ENCODE results near the gene ELF2. TPM values are rescaled to one million over a fixed set of nuclear protein-coding genes. Genes with fewer than 3 reads are reported as not detected.

Gene ELF2
- polyA plus RNA-seq, 1 donor from 2014 or later, result 105 TPM

DNA sequence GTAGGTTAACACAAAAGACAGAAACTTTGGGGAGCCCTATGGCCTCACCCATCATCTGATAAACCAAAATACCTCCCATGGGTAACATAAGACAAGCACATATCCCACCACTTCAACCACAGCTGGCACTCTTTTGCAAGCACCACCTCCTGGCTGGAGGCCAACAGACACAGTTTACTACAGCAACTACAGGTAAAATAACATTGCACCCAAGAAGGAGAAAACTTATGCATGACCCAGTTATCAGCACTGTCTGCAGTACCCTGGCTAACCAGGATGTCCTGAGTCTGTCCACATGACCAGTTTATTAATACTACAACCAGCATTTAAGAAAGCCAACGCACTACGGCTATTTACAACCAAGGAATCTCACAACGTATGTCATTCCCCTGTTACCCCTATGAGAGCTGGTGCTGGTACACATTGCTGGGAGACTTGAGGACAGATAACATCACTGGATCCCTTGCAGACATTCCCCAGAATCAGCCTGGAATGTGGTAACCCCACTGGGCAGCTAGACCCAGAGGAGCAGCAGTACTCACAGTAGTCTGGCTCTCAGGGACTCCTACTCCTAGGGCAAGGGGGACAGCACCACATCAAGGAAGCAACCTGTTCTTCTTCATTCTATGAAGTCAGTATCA is 32.0 kb downstream of the ELF2 start:
- H3K9me2 ChIP-seq (ENCODE audit: insufficient read depth, low read length), result no peaks in the 10 kb centered on the region
- H3K79me2 ChIP-seq (replicated peaks; ENCODE audit: insufficient read depth, low read length), result peaks cover 86% of the 10 kb centered on the region
- no peaks in the 10 kb centered on the region for H3K36me3 ChIP-seq (ENCODE audit: insufficient read depth, low read length)
- H3F3A ChIP-seq (ENCODE audit: insufficient read depth, low read length, poor library complexity, severe bottlenecking), result no peaks in the 10 kb centered on the region
- no peak for TF ChIP-seq EP300 (conservative IDR thresholded peaks at IDR 0.05; ENCODE audit: poor library complexity, severe bottlenecking)
- TF ChIP-seq POLR2AphosphoS5 (IDR thresholded peaks at IDR 0.05), result no peak
- TF ChIP-seq RAD21 (conservative IDR thresholded peaks at IDR 0.05), result no peak
- no peak for TF ChIP-seq EZH2 (IDR thresholded peaks at IDR 0.05; ENCODE audit: borderline replicate concordance, insufficient read depth, low read length, poor library complexity, severe bottlenecking)
- TF ChIP-seq TAF1 (IDR thresholded peaks at IDR 0.05; ENCODE audit: low read depth), result no peak
- no peak for TF ChIP-seq SMC3 (conservative IDR thresholded peaks at IDR 0.05; ENCODE audit: poor library complexity)
- TF ChIP-seq, protein P1, sequence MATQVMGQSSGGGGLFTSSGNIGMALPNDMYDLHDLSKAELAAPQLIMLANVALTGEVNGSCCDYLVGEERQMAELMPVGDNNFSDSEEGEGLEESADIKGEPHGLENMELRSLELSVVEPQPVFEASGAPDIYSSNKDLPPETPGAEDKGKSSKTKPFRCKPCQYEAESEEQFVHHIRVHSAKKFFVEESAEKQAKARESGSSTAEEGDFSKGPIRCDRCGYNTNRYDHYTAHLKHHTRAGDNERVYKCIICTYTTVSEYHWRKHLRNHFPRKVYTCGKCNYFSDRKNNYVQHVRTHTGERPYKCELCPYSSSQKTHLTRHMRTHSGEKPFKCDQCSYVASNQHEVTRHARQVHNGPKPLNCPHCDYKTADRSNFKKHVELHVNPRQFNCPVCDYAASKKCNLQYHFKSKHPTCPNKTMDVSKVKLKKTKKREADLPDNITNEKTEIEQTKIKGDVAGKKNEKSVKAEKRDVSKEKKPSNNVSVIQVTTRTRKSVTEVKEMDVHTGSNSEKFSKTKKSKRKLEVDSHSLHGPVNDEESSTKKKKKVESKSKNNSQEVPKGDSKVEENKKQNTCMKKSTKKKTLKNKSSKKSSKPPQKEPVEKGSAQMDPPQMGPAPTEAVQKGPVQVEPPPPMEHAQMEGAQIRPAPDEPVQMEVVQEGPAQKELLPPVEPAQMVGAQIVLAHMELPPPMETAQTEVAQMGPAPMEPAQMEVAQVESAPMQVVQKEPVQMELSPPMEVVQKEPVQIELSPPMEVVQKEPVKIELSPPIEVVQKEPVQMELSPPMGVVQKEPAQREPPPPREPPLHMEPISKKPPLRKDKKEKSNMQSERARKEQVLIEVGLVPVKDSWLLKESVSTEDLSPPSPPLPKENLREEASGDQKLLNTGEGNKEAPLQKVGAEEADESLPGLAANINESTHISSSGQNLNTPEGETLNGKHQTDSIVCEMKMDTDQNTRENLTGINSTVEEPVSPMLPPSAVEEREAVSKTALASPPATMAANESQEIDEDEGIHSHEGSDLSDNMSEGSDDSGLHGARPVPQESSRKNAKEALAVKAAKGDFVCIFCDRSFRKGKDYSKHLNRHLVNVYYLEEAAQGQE (IDR thresholded peaks at IDR 0.05; ENCODE audit: borderline replicate concordance), result no peak
- no peak for TF ChIP-seq MXI1 (conservative IDR thresholded peaks at IDR 0.05; ENCODE audit: poor library complexity, severe bottlenecking)
- TF ChIP-seq, protein P2, sequence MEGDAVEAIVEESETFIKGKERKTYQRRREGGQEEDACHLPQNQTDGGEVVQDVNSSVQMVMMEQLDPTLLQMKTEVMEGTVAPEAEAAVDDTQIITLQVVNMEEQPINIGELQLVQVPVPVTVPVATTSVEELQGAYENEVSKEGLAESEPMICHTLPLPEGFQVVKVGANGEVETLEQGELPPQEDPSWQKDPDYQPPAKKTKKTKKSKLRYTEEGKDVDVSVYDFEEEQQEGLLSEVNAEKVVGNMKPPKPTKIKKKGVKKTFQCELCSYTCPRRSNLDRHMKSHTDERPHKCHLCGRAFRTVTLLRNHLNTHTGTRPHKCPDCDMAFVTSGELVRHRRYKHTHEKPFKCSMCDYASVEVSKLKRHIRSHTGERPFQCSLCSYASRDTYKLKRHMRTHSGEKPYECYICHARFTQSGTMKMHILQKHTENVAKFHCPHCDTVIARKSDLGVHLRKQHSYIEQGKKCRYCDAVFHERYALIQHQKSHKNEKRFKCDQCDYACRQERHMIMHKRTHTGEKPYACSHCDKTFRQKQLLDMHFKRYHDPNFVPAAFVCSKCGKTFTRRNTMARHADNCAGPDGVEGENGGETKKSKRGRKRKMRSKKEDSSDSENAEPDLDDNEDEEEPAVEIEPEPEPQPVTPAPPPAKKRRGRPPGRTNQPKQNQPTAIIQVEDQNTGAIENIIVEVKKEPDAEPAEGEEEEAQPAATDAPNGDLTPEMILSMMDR (IDR thresholded peaks at IDR 0.05; ENCODE audit: poor library complexity, severe bottlenecking), result no peak
- H3K9me3 ChIP-seq (ENCODE audit: low read length), result no peaks in the 10 kb centered on the region
- H3K4me3 ChIP-seq (ENCODE audit: low read length), result no peak overlapping the region
- no peak overlapping the region for H3K4me2 ChIP-seq (ENCODE audit: low read length)
- no peak overlapping the region for H3K9ac ChIP-seq (ENCODE audit: low read length)
- no peak overlapping the region for H3K27ac ChIP-seq (ENCODE audit: low read length)
- no peaks in the 10 kb centered on the region for H3K27me3 ChIP-seq (ENCODE audit: insufficient read depth, low read depth, low read length)
- no peak overlapping the region for H2AFZ ChIP-seq (ENCODE audit: low read depth, low read length)
- no peaks in the 10 kb centered on the region for H4K20me1 ChIP-seq (ENCODE audit: insufficient read depth)

DNA sequence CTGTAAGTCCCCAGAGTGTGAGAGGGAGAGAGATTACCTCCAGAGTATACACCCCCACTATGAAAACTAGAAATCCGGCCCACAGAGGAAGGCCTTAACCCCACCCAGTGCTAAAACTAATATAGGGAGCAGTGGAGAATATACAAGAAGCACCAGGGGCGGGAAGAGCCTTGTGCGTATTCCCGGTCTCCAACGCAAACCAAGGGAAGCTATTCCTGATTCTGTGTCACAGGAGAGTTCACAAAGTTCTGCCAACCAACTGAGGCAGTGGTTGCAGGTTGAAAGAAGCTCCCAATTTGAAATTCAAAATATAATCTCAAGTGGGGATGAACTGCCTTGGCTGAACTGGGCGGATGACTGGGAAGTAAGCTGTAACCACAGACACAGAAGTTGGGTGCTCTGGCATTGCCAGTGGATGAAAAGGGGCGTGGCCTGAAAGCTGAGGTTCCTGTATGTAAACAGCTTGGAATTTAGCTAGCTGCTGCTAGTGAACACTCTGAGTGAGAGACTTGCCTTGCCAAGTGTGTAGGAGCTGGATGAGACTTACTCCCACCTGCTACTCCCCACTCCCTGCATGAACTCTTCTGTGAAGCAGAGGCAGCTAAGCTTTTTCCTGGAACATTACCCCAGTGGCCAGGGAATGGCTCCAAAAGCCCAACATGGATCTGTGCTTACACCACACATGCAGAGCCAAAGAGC is 32.7 kb downstream of the ELF2 start:
- H3K27ac ChIP-seq (ENCODE audit: low read length), result no peak overlapping the region
- H3F3A ChIP-seq (ENCODE audit: insufficient read depth, low read length, poor library complexity, severe bottlenecking), result no peaks in the 10 kb centered on the region
- H4K20me1 ChIP-seq (ENCODE audit: insufficient read depth), result no peaks in the 10 kb centered on the region
- no peak overlapping the region for H2AFZ ChIP-seq (ENCODE audit: low read depth, low read length)
- TF ChIP-seq MXI1 (conservative IDR thresholded peaks at IDR 0.05; ENCODE audit: poor library complexity, severe bottlenecking) (no peak), EP300 (conservative IDR thresholded peaks at IDR 0.05; ENCODE audit: poor library complexity, severe bottlenecking) (no peak), EZH2 (IDR thresholded peaks at IDR 0.05; ENCODE audit: borderline replicate concordance, insufficient read depth, low read length, poor library complexity, severe bottlenecking) (no peak), SMC3 (conservative IDR thresholded peaks at IDR 0.05; ENCODE audit: poor library complexity) (no peak), RAD21 (conservative IDR thresholded peaks at IDR 0.05) (no peak), POLR2AphosphoS5 (IDR thresholded peaks at IDR 0.05) (no peak), TAF1 (IDR thresholded peaks at IDR 0.05; ENCODE audit: low read depth) (no peak)
- TF ChIP-seq, protein P1 (IDR thresholded peaks at IDR 0.05; ENCODE audit: borderline replicate concordance), result no peak
- TF ChIP-seq, protein P2 (IDR thresholded peaks at IDR 0.05; ENCODE audit: poor library complexity, severe bottlenecking), result no peak
- H3K4me3 ChIP-seq (ENCODE audit: low read length), result no peak overlapping the region
- no peak overlapping the region for H3K9ac ChIP-seq (ENCODE audit: low read length)
- H3K9me2 ChIP-seq (ENCODE audit: insufficient read depth, low read length), result no peaks in the 10 kb centered on the region
- H3K27me3 ChIP-seq (ENCODE audit: insufficient read depth, low read depth, low read length), result no peaks in the 10 kb centered on the region
- H3K36me3 ChIP-seq (ENCODE audit: insufficient read depth, low read length), result no peaks in the 10 kb centered on the region
- H3K4me2 ChIP-seq (ENCODE audit: low read length), result no peak overlapping the region
- H3K79me2 ChIP-seq (replicated peaks; ENCODE audit: insufficient read depth, low read length), result peaks cover 86% of the 10 kb centered on the region
- no peaks in the 10 kb centered on the region for H3K9me3 ChIP-seq (ENCODE audit: low read length)

All from neural cell (in vitro differentiated cells).